HG03354 (cell line): ENCODE data around the gene TBCK.
A peak's percentile ranks its signal among the peaks of the same experiment; 100 is the strongest.
"Not testable (repeated sequence)": the region's sequence is repeated elsewhere in the genome, so short reads cannot be mapped to it uniquely, and the experiment has no call there.

ENCODE experiments used
- ATAC-seq: cut with Tn5 transposase; IDR thresholded peaks from one replicate; pipeline ENCODE4 v1.9.1; 2021; ENCODE audit warnings: mild to moderate bottlenecking; ENCODE audit not compliant: unreplicated experiment, poor library complexity, severe bottlenecking

TBCK gene

GRCh38 chr4:106325800-106326199 lies 9.8 kb upstream of the TBCK start:
- no peak for ATAC-seq

GRCh38 chr4:106323119-106323518 lies 7.1 kb upstream of the TBCK start:
- ATAC-seq = no peak

DNA sequence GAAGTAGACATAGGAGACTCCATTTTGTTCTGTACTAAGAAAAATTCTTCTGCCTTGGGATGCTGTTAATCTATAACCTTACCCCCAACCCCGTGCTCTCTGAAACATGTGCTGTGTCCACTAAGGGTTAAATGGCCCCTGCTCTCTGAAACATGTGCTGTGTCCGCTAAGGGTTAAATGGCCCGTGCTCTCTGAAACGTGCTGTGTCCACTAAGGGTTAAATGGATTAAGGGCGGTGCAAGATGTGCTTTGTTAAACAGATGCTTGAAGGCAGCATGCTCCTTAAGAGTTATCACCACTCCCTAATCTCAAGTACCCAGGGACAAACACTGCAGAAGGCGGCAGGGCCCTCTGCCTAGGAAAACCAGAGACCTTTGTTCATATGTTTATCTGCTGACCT lies 5.8 kb upstream of the TBCK start:
- ATAC-seq = not testable (repeated sequence)

DNA sequence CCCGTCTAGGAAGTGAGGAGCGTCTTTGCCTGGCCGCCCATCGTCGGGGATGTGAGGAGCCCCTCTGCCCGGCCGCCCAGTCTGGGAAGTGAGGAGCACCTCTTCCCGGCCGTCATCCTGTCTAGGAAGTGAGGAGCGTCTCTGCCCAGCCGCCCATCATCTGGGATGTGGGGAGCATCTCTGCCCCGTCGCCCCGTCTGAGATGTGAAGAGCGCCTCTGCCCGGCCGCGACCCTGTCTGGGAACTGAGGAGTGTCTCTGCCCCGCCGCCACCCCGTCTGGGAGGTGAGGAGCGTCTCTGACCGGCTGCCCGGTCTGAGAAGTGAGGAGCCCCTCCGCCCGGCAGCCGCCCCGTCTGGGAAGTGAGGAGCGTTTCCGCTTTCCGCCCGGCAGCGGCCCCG lies 5.2 kb upstream of the TBCK start:
- ATAC-seq = not testable (repeated sequence)

DNA sequence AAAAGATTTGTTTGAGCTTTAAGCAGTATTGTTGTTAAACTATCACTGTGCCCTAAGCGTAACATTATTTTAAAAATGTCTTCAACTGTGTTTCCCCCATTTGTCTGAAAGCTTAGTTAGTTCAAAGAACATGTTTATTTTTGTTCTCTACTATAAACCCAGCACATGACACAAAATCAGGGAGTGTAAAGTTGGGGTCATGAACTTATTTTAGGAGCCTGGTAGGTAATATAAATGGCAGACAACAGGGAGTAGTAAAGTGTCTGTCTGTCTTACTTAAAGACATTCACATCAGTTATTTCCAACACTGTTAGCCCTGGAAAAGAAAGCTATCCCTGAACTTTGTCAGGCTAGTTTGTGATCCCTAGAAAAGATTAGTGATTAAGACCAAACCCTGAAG lies 4.2 kb upstream of the TBCK start:
- no peak for ATAC-seq

- ATAC-seq = no peak
Observed at GRCh38 chr4:106318511-106318910, 2.5 kb upstream of the TBCK start.

- ATAC-seq = no peak
Observed at GRCh38 chr4:106317815-106318214, 1.8 kb upstream of the TBCK start.

DNA sequence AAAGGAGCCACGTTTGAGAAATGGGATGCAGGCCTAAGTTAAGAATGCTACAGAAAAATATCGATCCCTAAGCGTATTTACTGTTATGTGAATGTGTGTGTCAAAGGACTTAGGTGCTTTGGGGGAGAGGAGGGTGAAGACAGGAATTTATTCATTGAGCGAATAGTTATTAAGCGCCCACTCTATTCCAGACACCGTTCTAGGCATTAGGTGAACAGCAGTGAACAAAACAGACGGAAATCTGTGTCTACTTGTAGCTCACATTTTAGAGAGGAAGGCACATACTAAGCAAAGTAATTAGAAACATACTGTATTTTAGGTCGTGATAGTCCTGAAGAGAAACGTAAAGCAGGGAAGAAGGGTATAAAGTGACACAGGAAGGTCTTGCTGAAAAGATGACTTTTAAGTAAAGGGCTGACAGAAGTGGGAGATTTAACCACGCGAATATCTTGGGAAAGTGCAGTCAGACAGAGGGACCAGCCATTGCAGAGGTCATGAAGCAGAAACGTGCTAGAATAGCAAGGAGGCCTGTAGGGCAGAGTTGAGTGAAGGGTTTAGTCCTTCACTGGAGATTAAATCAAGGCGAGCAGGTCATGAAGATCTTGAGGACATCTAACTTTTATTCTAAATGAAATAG lies 882 bp upstream of the TBCK start:
- peak; percentile 6 for ATAC-seq

DNA sequence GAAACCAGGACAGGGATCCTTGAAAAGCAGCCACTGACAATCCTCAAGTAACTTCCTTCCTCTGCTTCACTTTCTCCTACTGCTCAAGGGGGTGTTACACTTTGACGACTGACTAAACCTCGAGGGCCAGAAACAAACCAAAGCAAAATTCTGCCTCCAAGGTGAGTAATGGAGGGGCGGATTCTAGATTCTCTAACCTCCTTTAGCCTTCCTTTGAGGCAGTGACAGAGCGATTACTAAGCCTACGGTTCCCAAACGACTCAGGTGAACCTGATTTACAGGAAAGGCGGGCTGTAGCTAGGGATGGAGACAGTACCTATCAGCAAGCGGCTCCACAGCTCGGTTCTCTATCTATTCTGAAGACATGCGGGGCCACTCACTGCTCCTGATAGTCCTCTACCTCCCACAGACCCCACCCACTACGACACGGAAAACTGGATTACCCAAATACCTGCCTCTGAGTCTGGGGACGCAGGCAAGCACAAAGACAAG lies 487 bp downstream of the TBCK start:
- peak; percentile 32 for ATAC-seq

DNA sequence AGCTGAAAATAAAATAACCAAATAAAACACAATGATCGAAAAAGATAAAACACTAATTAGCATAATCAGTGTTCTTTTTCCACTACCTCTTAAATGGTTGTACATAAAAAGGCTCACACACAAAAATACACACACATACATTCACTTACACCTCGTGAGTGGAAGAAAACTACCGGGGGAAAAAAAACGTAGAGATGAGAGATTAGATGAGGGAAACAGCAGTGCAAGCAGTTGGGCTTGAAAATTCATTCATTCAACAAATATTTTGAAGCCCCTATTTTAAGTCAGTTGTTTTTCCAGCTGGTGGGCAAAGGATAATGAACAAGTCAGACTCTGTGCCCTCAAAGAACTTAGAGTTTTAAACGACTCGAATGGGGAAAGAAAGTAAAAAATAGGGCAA lies 1.0 kb downstream of the TBCK start:
- ATAC-seq = no peak

GRCh38 chr4:106312997-106313522 lies 2.9 kb downstream of the TBCK start:
- ATAC-seq = no peak

GRCh38 chr4:106312377-106312776 lies 3.6 kb downstream of the TBCK start:
- ATAC-seq = no peak

- ATAC-seq = no peak
Observed at GRCh38 chr4:106306561-106306960, 9.4 kb downstream of the TBCK start.

DNA sequence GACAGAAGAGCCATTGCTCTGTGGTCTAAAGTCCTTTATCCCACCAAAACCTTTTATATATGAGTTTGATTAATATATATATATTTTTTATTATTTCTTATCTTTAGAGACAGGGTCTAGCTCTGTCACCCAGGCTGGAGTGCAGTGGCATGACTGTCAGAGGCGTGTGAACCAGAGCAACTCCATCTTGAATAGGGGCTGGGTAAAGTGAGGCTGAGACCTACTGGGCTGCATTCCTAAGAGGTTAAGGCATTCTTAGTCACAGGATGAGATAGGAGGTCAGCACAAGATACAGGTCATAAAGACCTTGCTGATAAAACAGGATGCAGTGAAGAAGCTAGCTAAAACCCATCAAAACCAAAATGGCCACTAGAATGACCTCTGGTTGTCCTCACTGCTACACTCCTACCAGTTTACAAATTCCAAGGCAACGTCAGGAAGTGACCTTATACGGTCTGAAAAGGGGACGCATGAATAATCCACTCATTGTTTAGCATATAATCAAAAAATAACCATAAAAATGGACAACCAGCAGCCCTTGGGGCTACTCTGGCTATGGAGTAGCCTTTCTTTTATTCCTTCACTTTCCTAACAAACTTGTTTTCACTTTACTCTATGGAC lies 10.5 kb downstream of the TBCK start:
- ATAC-seq = no peak

DNA sequence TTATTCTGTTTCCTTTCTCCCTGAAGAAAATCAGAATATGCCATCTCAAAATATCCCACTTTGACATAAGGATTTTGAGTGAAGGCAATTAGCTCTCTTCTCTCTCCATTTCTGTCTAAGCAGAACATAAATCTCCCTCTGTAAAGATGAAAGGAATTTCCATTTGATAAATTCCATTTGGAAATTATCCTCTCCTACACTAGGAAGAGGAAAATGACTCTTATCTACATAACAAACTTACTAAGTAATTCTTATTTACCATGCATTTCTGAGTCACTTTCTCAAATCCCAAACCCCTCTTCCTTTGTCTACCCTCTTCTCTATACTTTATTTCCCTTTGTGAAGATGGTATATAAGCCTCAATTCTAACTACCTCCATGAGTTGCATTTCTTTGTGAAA lies 11.4 kb downstream of the TBCK start:
- no peak for ATAC-seq

DNA sequence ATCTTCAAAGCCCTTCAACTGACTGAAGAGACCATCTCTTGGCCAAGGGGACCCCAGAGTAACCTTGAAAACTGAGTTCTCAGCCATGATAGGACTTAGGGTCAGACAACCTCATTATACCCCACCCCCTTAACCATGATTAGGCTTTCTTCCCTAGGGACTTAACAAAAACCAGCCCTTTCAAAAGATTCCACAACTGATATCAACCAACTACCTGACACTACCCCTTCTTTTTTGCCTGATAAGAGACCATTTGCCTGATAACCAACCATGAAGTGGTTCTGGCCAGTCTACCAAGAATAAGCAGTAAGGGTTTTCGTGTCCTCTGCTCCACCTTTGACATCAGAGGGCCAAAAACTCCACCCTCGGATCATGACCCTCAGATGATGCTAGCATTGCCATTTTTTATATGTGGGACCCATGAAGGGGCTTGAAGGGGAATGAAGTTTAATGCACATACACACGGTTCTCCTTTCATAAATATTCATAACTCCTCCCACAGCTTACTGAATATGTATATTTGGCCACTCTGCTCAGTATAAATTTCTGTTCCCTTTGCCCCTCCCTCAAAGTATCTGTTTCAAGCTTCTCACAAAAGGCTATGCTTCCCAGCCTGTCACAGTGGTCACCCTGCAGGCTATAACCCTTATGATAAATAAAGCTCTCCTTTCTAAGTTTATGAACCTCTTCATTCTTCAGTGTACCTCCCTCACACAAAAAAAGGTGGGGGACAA lies 12.3 kb downstream of the TBCK start:
- no peak for ATAC-seq

DNA sequence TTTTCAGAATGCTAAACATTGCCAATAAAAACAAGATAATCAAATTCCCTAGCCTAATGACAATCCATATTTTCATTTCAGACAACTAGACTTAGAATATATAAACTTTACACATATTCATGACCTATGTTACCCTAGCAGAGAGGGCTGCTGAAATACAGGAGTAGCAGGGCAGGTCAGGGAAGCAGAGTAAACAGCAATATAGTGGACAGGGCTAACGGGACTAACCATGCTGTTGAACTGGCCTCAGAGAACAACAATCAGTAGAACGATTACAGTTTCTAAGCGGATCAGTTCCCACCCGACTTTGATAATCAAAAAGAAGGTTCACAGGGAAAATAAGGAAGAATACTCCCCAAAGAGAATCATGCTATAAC lies 14.0 kb downstream of the TBCK start:
- ATAC-seq = no peak

DNA sequence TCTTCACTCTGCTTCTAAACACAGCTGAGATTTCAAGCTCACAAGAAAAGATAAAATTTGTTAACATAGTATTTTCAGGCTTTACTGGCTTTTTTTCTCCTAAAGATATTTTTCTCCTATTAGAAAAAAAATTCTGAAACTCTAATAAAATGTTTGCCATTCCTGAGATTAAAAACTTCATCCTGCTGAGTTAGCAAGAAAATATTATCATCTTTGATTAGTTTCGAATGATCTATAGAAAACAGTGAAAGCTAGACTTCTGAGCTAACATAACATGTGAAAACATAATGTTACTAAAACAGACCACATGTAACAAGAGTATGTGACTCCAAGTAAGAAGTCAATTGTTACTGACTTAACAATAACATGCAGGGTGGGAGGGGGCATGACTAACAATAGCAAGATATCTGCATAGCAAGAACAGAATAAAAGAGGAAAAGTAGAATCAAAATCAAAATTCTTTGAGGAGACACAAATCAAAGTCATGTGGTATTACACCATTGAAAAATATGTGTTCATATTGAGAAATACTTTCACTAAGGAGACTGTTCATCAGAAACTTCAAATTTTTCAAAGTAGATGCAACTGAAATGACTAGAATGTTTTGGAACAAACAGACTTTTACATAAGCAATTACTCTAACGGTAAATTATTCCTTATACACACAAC lies 14.5 kb downstream of the TBCK start:
- ATAC-seq = no peak

GRCh38 chr4:106299977-106300376 lies 16.0 kb downstream of the TBCK start:
- ATAC-seq = no peak

GRCh38 chr4:106297245-106298035 lies 18.6 kb downstream of the TBCK start:
- ATAC-seq = no peak
